Measurements from ENCODE around the gene KCNMA1. TPM values are rescaled to one million over a fixed set of nuclear protein-coding genes. Genes with fewer than 3 reads are reported as not detected.

Gene KCNMA1
- total RNA-seq, 3 donors from 2014 or later, result 13.6 to 37.8 (median 15.1) TPM

DNA sequence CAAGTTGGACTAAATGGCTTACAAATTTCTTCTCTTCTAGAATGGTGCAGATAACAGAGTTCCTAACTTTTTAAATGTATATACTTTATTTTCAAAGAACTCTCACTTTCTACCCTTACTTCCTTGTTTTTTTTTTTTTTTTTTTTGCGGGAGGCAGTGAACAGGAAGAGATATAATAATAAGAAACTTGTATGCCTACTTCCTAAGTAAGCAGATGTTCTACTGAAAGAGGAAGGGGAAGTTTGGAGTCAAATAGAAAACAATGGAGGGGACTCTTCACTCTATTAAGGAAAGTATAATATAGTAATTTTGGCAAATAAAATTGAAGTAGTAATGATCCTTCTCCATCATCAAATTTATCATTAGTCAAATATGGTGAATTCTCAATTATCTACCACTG, 754.0 kb downstream of the KCNMA1 start:
- intact Hi-C loops (cut with DNase I; ENCODE audit: low total_unique reads), result no loop called here
- Histone ChIP-seq H3K36me3 (no peaks in the 10 kb centered on the region), H3K9me3 (no peaks in the 10 kb centered on the region), H3K27ac (no peak overlapping the region), H3K4me3 (no peak overlapping the region), H3K27me3 (no peaks in the 10 kb centered on the region), H3K4me1 (no peaks in the 10 kb centered on the region)
- TF ChIP-seq POLR2AphosphoS5 (IDR thresholded peaks at IDR 0.05), result no peak
- no peak for TF ChIP-seq CTCF (IDR thresholded peaks at IDR 0.05)
- no peak for TF ChIP-seq POLR2A (IDR thresholded peaks at IDR 0.05)
- DNase-seq (ENCODE audit: low spot score in 2 of 2), result no peak

- Histone ChIP-seq H3K36me3 (no peaks in the 10 kb centered on the region), H3K9me3 (no peaks in the 10 kb centered on the region), H3K4me3 (no peak overlapping the region), H3K4me1 (no peaks in the 10 kb centered on the region), H3K27me3 (no peaks in the 10 kb centered on the region), H3K27ac (no peak overlapping the region)
- intact Hi-C loops (cut with DNase I; ENCODE audit: low total_unique reads), result no loop called here
- TF ChIP-seq POLR2A (IDR thresholded peaks at IDR 0.05) (no peak), POLR2AphosphoS5 (IDR thresholded peaks at IDR 0.05) (no peak), CTCF (IDR thresholded peaks at IDR 0.05) (no peak)
- DNase-seq (ENCODE audit: low spot score in 2 of 2), result no peak
Observed at GRCh38 chr10:76882796-76883195, 754.8 kb downstream of the KCNMA1 start.

DNA sequence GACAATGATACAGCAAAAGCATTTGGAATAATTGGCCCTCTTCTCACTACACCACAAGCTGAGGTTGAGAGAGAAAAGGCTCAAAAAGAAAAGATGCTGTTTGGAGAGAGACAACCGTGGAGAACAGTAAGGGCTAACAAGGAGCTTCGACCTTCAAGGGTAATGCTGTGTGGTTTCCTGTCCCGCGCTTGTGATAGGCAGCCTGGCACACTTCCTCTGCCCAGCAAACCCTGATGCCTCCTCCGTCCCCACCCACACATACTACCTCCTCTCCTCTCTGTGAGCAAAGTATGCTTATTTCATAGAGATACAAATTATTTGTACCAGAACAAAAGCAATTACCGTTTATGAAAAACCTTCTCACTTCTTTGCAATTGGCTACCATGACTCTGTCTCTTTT, 755.4 kb downstream of the KCNMA1 start:
- H3K4me1 ChIP-seq, result no peaks in the 10 kb centered on the region
- intact Hi-C loops (cut with DNase I; ENCODE audit: low total_unique reads), result no loop called here
- no peaks in the 10 kb centered on the region for H3K36me3 ChIP-seq
- no peak for TF ChIP-seq POLR2AphosphoS5 (IDR thresholded peaks at IDR 0.05)
- no peak for TF ChIP-seq CTCF (IDR thresholded peaks at IDR 0.05)
- TF ChIP-seq POLR2A (IDR thresholded peaks at IDR 0.05), result no peak
- H3K9me3 ChIP-seq, result no peaks in the 10 kb centered on the region
- no peak overlapping the region for H3K27ac ChIP-seq
- no peak overlapping the region for H3K4me3 ChIP-seq
- DNase-seq (ENCODE audit: low spot score in 2 of 2), result no peak
- H3K27me3 ChIP-seq, result no peaks in the 10 kb centered on the region

- no peak for DNase-seq (ENCODE audit: low spot score in 2 of 2)
- no peaks in the 10 kb centered on the region for H3K9me3 ChIP-seq
- H3K27ac ChIP-seq, result no peak overlapping the region
- intact Hi-C loops (cut with DNase I; ENCODE audit: low total_unique reads), result no loop called here
- no peak overlapping the region for H3K4me3 ChIP-seq
- H3K36me3 ChIP-seq, result no peaks in the 10 kb centered on the region
- no peaks in the 10 kb centered on the region for H3K4me1 ChIP-seq
- H3K27me3 ChIP-seq, result no peaks in the 10 kb centered on the region
- TF ChIP-seq POLR2AphosphoS5 (IDR thresholded peaks at IDR 0.05), result no peak
Observed at GRCh38 chr10:76881477-76882220, 756.0 kb downstream of the KCNMA1 start.

DNA sequence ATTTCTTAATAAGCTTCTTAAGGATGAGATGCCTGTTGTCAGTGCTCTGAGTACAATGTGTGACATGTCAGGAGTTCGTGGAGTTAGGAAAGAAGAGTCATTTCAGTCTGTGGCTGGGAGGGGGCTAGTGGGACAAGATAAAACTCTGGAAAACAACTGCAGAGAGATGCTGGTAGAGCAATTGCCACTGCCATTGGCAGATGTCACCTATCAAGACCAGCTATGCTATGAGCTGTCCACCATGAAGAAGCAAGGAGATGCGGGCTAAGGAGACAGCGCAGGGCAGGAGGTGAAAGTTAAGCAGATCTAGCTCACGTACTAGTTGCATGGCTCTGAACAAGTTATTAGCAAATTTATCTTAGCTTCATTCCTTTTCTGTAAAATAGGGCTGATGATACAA, 756.7 kb downstream of the KCNMA1 start:
- Histone ChIP-seq H3K9me3 (no peaks in the 10 kb centered on the region), H3K4me1 (no peaks in the 10 kb centered on the region), H3K4me3 (no peak overlapping the region), H3K27me3 (no peaks in the 10 kb centered on the region), H3K27ac (no peak overlapping the region), H3K36me3 (no peaks in the 10 kb centered on the region)
- intact Hi-C loops (cut with DNase I; ENCODE audit: low total_unique reads), result no loop called here
- DNase-seq (ENCODE audit: low spot score in 2 of 2), result no peak
- TF ChIP-seq POLR2AphosphoS5 (IDR thresholded peaks at IDR 0.05) (no peak), POLR2A (IDR thresholded peaks at IDR 0.05) (no peak), CTCF (IDR thresholded peaks at IDR 0.05) (no peak)
